Activated CD8-positive, alpha-beta T cell treated with anti-CD3 and anti-CD28 coated beads, Interleukin-2, amount 10 ng/mL, durations not matched to agents 7 days and 5 days (primary cell): ENCODE results near the gene CDSN. TPM values are rescaled to one million over a fixed set of nuclear protein-coding genes. Genes with fewer than 3 reads are reported as not detected.
"Not testable (repeated sequence)": the region's sequence is repeated elsewhere in the genome, so short reads cannot be mapped to it uniquely, and the experiment has no call there.

ENCODE experiments used
- ATAC-seq: fragments of 150-1000 bp; cut with Tn5 transposase; one replicate; pipeline ENCODE4 v1.10.0; 2021; ENCODE audit warnings: moderate library complexity
- CTCF ChIA-PET: fragments of 350-600 bp; sonication (Branson Sonifier 250); formaldehyde crosslinking; loops from one replicate; lab custom pipeline; 2021; ENCODE audit warnings: antibody characterized with exemption; lab: Charles Lee
- POLR2A ChIA-PET: fragments of 350-600 bp; sonication (Branson Sonifier 250); formaldehyde crosslinking; loops from one replicate; lab custom pipeline; 2021; ENCODE audit warnings: antibody characterized with exemption; lab: Charles Lee
- DNase-seq: peaks from one replicate; pipeline ENCODE4 v3.0.0-alpha.2; 2020
- H3K27ac Mint-ChIP-seq: one replicate; pipeline ENCODE4 v1.8.0; 2021; ENCODE audit warnings: mild to moderate bottlenecking, mixed read lengths
- H3K27me3 Mint-ChIP-seq: one replicate; pipeline ENCODE4 v1.8.0; 2021; ENCODE audit warnings: low read depth, mixed read lengths
- H3K36me3 Mint-ChIP-seq: one replicate; pipeline ENCODE4 v1.8.0; 2021; ENCODE audit warnings: low read depth, mixed read lengths
- H3K4me1 Mint-ChIP-seq: one replicate; pipeline ENCODE4 v1.8.0; 2021; ENCODE audit warnings: low read depth, mixed read lengths
- H3K4me3 Mint-ChIP-seq: one replicate; pipeline ENCODE4 v1.8.0; 2021; ENCODE audit warnings: mild to moderate bottlenecking, mixed read lengths
- H3K9me3 Mint-ChIP-seq: one replicate; pipeline ENCODE4 v1.8.0; 2022; ENCODE audit warnings: mixed read lengths; ENCODE audit not compliant: insufficient read depth
- total RNA-seq, 2 experiments: library from RNA; stranded (reverse); gene quantifications; one replicate each; pipeline ENCODE4 v1.2.3, GENCODE V29; 2021

CDSN gene
- not detected for total RNA-seq

- Mint-ChIP-seq H3K9me3 (no peaks in the 10 kb centered on the region), H3K27me3 (peaks cover 3% of the 10 kb centered on the region), H3K36me3 (no peaks in the 10 kb centered on the region), H3K4me1 (no peaks in the 10 kb centered on the region), H3K4me3 (no peak within 1 kb of the TSS), H3K27ac (no peak within 1 kb of the TSS)
- ATAC-seq (no peak), DNase-seq (no peak)
- ChIA-PET CTCF (interaction anchor here (1.3 to 2.3 kb wide), 2 partner anchors 9 to 33 kb away, joined by 3 to 8 read pairs; no protein-coding TSS in a partner anchor), POLR2A (no interaction called here)
Measured at GRCh38 chr6:31120151-31120915, at the start of gene CDSN. Gene CDSN, minus strand, starts transcription at chr6:31120446. Its CDS starts 27 bp downstream, at chr6:31120419.

DNA sequence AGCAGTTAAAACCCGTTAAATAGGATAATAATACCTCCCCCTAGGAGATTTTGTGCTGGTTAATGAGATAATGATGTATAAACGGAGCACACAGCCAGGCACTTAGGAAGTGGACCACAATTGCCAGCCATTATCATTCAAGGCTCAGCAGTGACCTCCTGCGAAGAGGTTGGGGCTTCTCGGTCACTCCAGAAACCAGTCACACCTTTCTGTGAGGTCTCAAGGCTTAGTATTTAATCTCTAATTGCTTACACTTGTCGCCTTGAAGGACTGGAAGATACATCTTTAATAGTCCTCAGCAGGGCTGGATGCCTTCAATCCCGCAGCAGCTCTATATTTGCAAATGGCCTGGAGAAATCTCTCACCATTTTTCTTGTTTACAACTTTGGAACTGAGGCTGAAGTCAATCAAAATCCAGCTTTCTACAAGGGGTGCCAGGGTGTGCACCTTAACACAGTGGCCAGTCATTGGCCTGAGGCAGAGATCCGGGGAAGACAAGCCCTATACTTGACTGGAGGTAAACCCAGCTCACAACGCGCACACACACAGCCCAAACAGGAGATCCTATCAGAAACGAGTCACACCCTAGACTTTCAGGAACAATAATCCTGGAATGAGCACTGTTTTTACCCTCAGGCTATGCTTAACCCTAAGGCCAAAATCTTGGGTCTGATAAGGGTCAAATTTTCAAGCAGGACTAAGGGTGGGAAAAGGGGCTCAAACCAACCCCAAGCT is 49.0 kb upstream of the CDSN start:
- no peak for ATAC-seq
- no peak for DNase-seq
- Mint-ChIP-seq H3K4me3 (no peak overlapping the region), H3K27me3 (no peaks in the 10 kb centered on the region), H3K36me3 (peaks cover 8% of the 10 kb centered on the region), H3K9me3 (no peaks in the 10 kb centered on the region), H3K27ac (no peak overlapping the region), H3K4me1 (no peaks in the 10 kb centered on the region)
- ChIA-PET CTCF (no interaction called here), POLR2A (interaction anchor here (1.1 kb wide), 1 partner anchor 10 kb away, joined by 3 read pairs; no protein-coding TSS in a partner anchor)

DNA sequence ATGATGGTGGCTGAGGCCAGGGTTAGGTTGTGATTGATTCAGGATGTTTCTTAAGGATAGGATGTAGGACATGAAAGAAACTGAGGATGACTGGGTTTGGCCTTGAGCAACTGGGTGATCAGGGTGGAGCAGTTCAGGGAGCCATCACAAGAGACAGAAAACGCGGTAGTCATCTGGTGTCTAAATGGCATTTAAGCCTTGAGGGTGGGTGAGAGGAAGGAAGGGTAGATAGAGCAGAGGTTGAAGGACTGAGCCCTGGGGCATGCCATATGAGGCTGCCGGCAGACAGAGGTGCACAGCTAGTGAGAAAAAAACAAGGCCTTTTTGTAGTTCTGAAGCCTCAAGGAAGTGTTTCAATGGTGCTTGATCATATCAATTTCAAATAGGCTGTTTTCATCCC is 48.4 kb upstream of the CDSN start:
- ChIA-PET CTCF (no interaction called here), POLR2A (no interaction called here)
- Mint-ChIP-seq H3K4me3 (no peak overlapping the region), H3K36me3 (peaks cover 12% of the 10 kb centered on the region), H3K9me3 (no peaks in the 10 kb centered on the region), H3K4me1 (peaks cover 1% of the 10 kb centered on the region), H3K27me3 (no peaks in the 10 kb centered on the region), H3K27ac (no peak overlapping the region)
- no peak for ATAC-seq
- DNase-seq: no peak

DNA sequence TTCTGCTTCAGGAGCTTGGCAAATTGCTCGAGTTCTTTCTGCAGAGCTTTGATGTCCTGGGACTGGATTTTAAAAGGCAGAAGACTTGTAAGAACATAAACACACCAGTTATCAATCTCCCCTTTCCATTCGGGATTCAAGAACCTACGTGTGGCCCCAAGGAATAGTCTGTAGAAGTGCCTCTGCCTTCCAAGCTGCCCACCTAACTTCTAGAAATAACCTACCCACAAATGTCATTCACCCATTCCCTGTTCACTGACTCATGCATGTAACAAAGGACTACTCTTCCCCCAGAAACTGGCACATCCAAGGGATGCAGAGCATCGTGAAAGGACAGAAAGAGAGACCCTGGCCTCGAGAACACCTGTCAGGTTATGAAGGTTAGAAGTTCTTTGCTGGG is 45.7 kb upstream of the CDSN start:
- no peak overlapping the region for H3K27ac Mint-ChIP-seq

GRCh38 chr6:31165064-31165832 is 45.0 kb upstream of the CDSN start:
- H3K27me3 Mint-ChIP-seq, H3K4me3 Mint-ChIP-seq, CTCF ChIA-PET, H3K27ac Mint-ChIP-seq, ATAC-seq, H3K9me3 Mint-ChIP-seq, DNase-seq: not testable (repeated sequence)
- peaks cover 23% of the 10 kb centered on the region for H3K4me1 Mint-ChIP-seq
- peaks cover 41% of the 10 kb centered on the region for H3K36me3 Mint-ChIP-seq
- POLR2A ChIA-PET: interaction anchor here (0.9 kb wide), 1 partner anchor 10 kb away, joined by 3 read pairs; no protein-coding TSS in a partner anchor

More for the DNA sequence above, 45.7 kb upstream of the CDSN start:
- Mint-ChIP-seq H3K27me3 (no peaks in the 10 kb centered on the region), H3K9me3 (no peaks in the 10 kb centered on the region), H3K4me1 (peaks cover 18% of the 10 kb centered on the region), H3K36me3 (peaks cover 37% of the 10 kb centered on the region), H3K4me3 (no peak overlapping the region)
- DNase-seq: no peak
- ChIA-PET POLR2A (no interaction called here), CTCF (no interaction called here)
- ATAC-seq: no peak

GRCh38 chr6:31164475-31165063 is 44.3 kb upstream of the CDSN start:
- Mint-ChIP-seq H3K36me3 (peaks cover 47% of the 10 kb centered on the region), H3K4me1 (peaks cover 29% of the 10 kb centered on the region)
- DNase-seq, ATAC-seq, H3K27me3 Mint-ChIP-seq, H3K4me3 Mint-ChIP-seq, CTCF ChIA-PET, H3K27ac Mint-ChIP-seq, H3K9me3 Mint-ChIP-seq: not testable (repeated sequence)
- POLR2A ChIA-PET: interaction anchor here (0.9 kb wide), 1 partner anchor 10 kb away, joined by 3 read pairs; no protein-coding TSS in a partner anchor

DNA sequence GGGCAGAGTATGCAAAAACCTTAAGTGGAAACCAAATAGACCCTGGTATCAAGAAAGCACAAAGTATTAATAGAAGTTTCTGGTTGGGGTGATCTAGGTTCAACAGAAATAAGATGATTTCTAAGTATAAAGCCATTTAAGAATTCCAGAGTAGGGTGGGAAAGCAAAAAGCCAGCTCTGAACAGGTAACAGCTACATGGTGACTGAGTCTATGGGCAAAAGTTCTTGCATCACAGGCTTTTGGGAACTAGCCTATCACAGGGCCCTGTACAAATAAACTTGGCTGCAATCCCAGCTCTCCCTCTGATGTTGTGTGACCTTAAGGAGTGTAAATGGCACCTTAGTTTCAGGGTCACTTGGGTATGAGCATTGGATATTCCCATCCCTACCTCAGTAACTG is 43.7 kb upstream of the CDSN start:
- Mint-ChIP-seq H3K27me3 (no peaks in the 10 kb centered on the region), H3K27ac (no peak overlapping the region), H3K36me3 (peaks cover 54% of the 10 kb centered on the region), H3K9me3 (no peaks in the 10 kb centered on the region), H3K4me3 (no peak overlapping the region), H3K4me1 (peaks cover 31% of the 10 kb centered on the region)
- ChIA-PET CTCF (no interaction called here), POLR2A (no interaction called here)
- DNase-seq: no peak
- ATAC-seq: no peak

DNA sequence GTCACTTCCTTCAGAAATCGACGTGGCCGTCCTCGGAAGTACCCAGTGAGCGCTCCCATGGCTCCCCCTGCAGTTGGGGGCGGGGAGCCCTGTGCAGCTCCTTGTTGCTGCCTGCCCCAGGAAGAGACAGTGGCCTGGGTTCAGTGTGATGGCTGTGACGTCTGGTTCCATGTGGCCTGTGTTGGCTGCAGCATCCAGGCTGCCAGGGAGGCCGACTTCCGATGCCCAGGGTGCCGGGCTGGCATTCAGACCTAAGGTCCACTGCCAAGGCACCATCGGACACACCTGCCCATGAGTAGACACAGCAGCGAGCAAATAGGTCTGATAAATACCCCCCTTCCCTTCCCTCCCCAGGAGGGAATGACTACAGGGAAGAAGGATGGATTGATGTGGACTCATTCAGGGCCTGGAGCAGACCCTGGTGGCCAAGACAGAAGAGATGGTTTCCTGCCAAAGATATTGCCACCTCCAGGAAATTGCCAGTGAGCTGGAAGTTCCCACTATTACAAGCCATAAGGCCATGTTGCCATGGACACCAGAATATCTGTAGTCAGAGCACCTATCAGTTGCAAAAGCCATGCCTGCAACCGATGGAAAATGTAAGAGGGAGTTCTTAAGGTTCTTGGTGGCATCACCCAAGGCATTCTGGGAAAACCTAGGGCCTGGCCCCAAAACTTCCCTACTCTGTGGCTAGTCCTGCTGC is 42.4 kb upstream of the CDSN start:
- DNase-seq: no peak
- H3K27me3 Mint-ChIP-seq: no peaks in the 10 kb centered on the region
- peaks cover 33% of the 10 kb centered on the region for H3K4me1 Mint-ChIP-seq
- ChIA-PET POLR2A (interaction anchor here (0.6 kb wide), 1 partner anchor 170 kb away, joined by 3 read pairs; no protein-coding TSS in a partner anchor), CTCF (interaction anchor here (1.4 kb wide), 1 partner anchor 204 kb away, joined by 4 read pairs; no protein-coding TSS in a partner anchor)
- H3K9me3 Mint-ChIP-seq: no peaks in the 10 kb centered on the region
- H3K36me3 Mint-ChIP-seq: peaks cover 62% of the 10 kb centered on the region
- H3K4me3 Mint-ChIP-seq: no peak overlapping the region
- ATAC-seq: no peak
- H3K27ac Mint-ChIP-seq: no peak overlapping the region

- Mint-ChIP-seq H3K36me3 (peaks cover 59% of the 10 kb centered on the region), H3K9me3 (no peaks in the 10 kb centered on the region), H3K4me3 (peak overlapping the region; percentile 27), H3K4me1 (peaks cover 43% of the 10 kb centered on the region), H3K27ac (no peak overlapping the region), H3K27me3 (no peaks in the 10 kb centered on the region)
- no peak for DNase-seq
- ChIA-PET CTCF (interaction anchor here (1.4 kb wide), 1 partner anchor 205 kb away, joined by 4 read pairs; no protein-coding TSS in a partner anchor), POLR2A (no interaction called here)
- no peak for ATAC-seq
Measured at GRCh38 chr6:31161216-31162126, 41.2 kb upstream of the CDSN start.
